Endothelial cell of umbilical vein (primary cell): ENCODE measurements around the gene ESYT2. TPM values are rescaled to one million over a fixed set of nuclear protein-coding genes. Genes with fewer than 3 reads are reported as not detected.
A peak's percentile ranks its signal among the peaks of the same experiment; 100 is the strongest.

Experiments
- BruUV-seq: library from RNA; stranded (reverse); fragments of 400-500 nt; replicated peaks from 2 replicates; lab custom pipeline; 2021; lab: Mats Ljungman, UMichigan
- CTCF ChIA-PET: fragments of 300-600, 350-600 bp; sonication (Branson Sonifier 250); formaldehyde crosslinking; loops from one replicate; lab custom pipeline; 2021; ENCODE audit warnings: antibody characterized with exemption, inconsistent platforms; lab: Charles Lee
- POLR2A ChIA-PET: fragments of 300-600, 350-600 bp; sonication (Branson Sonifier 250); formaldehyde crosslinking; loops from one replicate; lab custom pipeline; 2021; ENCODE audit warnings: antibody characterized with exemption, inconsistent platforms; lab: Charles Lee
- DNase-seq: peaks from one replicate; pipeline ENCODE4 v3.0.0-alpha.2; 2011; ENCODE audit warnings: low read depth, low spot score
- FAIRE-seq: peaks from 2 replicates; lab custom pipeline; 2011; peaks lifted over from hg19 to GRCh38; lab: Jason Lieb, UNC
- H2AFZ ChIP-seq: 2 replicates; pipeline ENCODE4 v1.6.0; 2012; ENCODE audit warnings: low read depth, low read length, control low read depth, inconsistent platforms
- H3K27ac ChIP-seq: 2 replicates; pipeline ENCODE4 v1.5.1; 2011; ENCODE audit warnings: low read depth, mild to moderate bottlenecking, control low read depth, low read length, moderate library complexity; ENCODE audit not compliant: insufficient read depth
- H3K27me3 ChIP-seq, 2 experiments: 2 replicates each; pipeline versions ENCODE4 v1.6.0 to v1.6.1; 2011; ENCODE audit warnings: low read length in 2 of 2, mixed read lengths in 1 of 2; ENCODE audit not compliant: control insufficient read depth in 2 of 2, insufficient read depth in 2 of 2
- H3K36me3 ChIP-seq, 2 experiments: 2 replicates in 1 of 2; 3 replicates in 1 of 2; pipeline ENCODE4 v1.5.1; 2011; ENCODE audit warnings: low read length in 2 of 2, mild to moderate bottlenecking in 1 of 2, moderate library complexity in 1 of 2; ENCODE audit not compliant: control insufficient read depth in 2 of 2, insufficient read depth in 2 of 2; ENCODE audit errors: extremely low read depth in 1 of 2
- H3K4me1 ChIP-seq: 3 replicates; pipeline ENCODE4 v1.5.1; 2011; ENCODE audit warnings: mild to moderate bottlenecking, low read length; ENCODE audit not compliant: control insufficient read depth, insufficient read depth; ENCODE audit errors: extremely low read depth
- H3K4me2 ChIP-seq: 2 replicates; pipeline ENCODE4 v1.6.1; 2011; ENCODE audit warnings: low read length, control low read depth, mixed read lengths; ENCODE audit not compliant: insufficient read depth
- H3K4me3 ChIP-seq, 3 experiments: fragments of 200-600 bp in 1 of 3; sonication (generic), shearing (Covaris generic) in 1 of 3; replicated peaks in 1 of 3; 2 replicates each; pipeline ENCODE4 v1.5.1; 2011 to 2016; ENCODE audit warnings: control low read depth in 3 of 3, low read length in 3 of 3, mild to moderate bottlenecking in 2 of 3, inconsistent platforms in 1 of 3, low read depth in 1 of 3, moderate library complexity in 1 of 3; ENCODE audit not compliant: insufficient read depth in 1 of 3
- H3K79me2 ChIP-seq: 2 replicates; pipeline ENCODE4 v1.6.0; 2012; ENCODE audit warnings: low read length, inconsistent platforms; ENCODE audit not compliant: control insufficient read depth, insufficient read depth
- H3K9ac ChIP-seq: replicated peaks from 2 replicates; pipeline ENCODE3; 2011; ENCODE audit warnings: low read length, control low read depth; ENCODE audit not compliant: insufficient read depth; ENCODE audit errors: extremely low read depth
- H3K9me1 ChIP-seq: replicated peaks from 3 replicates; pipeline ENCODE4 v1.6.0; 2011; ENCODE audit warnings: mild to moderate bottlenecking, low read length; ENCODE audit not compliant: control insufficient read depth, insufficient read depth; ENCODE audit errors: extremely low read depth
- H3K9me3 ChIP-seq: replicated peaks from 2 replicates; pipeline ENCODE4 v1.5.1; 2012; ENCODE audit warnings: low read length, inconsistent platforms; ENCODE audit not compliant: control insufficient read depth, insufficient read depth
- H4K20me1 ChIP-seq: replicated peaks from 2 replicates; pipeline ENCODE3; 2011; ENCODE audit warnings: mild to moderate bottlenecking, low read length; ENCODE audit not compliant: control insufficient read depth, insufficient read depth; ENCODE audit errors: extremely low read depth
- EZH2 ChIP-seq: IDR thresholded peaks from 2 replicates; pipeline ENCODE4 v1.6.1; 2012; ENCODE audit warnings: borderline replicate concordance, low read depth, mild to moderate bottlenecking, moderate library complexity, low read length, inconsistent platforms; ENCODE audit not compliant: severe bottlenecking
- GATA2 ChIP-seq: IDR thresholded peaks from 2 replicates; pipeline ENCODE4 v1.7.0; 2011; ENCODE audit warnings: low read depth, mild to moderate bottlenecking, moderate library complexity, mixed read lengths, low read length; ENCODE audit not compliant: insufficient read length, insufficient read depth
- JUN ChIP-seq: IDR thresholded peaks from 2 replicates; pipeline ENCODE4 v1.6.1; 2011; ENCODE audit warnings: borderline replicate concordance, low read depth; ENCODE audit not compliant: insufficient read length, insufficient read depth
- POLR2A ChIP-seq: IDR thresholded peaks from 2 replicates; pipeline ENCODE4 v1.6.1; 2012; ENCODE audit warnings: low read depth, mild to moderate bottlenecking, control low read depth, low read length
- POLR2AphosphoS5 ChIP-seq: IDR thresholded peaks from 2 replicates; pipeline ENCODE4 v1.6.1; 2012; ENCODE audit warnings: low read depth, mild to moderate bottlenecking, control low read depth, low read length, moderate library complexity; ENCODE audit not compliant: insufficient read depth
- dilution Hi-C: fragments of 300-500 bp; cut with MboI; formaldehyde crosslinking; loops from one replicate; pipeline ENCODE4 v1.15.0; 2019; ENCODE audit warnings: low sequenced_read_pairs; ENCODE audit not compliant: extremely low pct_ligation_motif_present
- intact Hi-C: fragments of 100-400 bp; cut with micrococcal nuclease; formaldehyde crosslinking; loops from one replicate; pipeline ENCODE4 v1.10.0; 2022
- polyA plus RNA-seq, 4 experiments: library from polyadenylated mRNA; depleted of rRNA in 3 of 4; stranded (reverse) in 3 of 4; unstranded in 1 of 4; fragments of >200 nt; gene quantifications; 2 replicates each; pipeline versions ENCODE4 v1.2.1 to v1.2.3, GENCODE V29; 2011 to 2012; ENCODE audit warnings: missing spikeins in 1 of 4
- total RNA-seq: library from RNA; stranded (reverse); gene quantifications from 2 replicates; pipeline ENCODE4 v1.2.3, GENCODE V29; 2021
- TF ChIP-seq, protein P1 (sequence below), 2 donors: IDR thresholded peaks; 1 replicate in 1 of 2; 2 replicates in 1 of 2; pipeline ENCODE4 v1.5.1; 2011; ENCODE audit warnings: low read length in 2 of 2, mild to moderate bottlenecking in 2 of 2, moderate library complexity in 2 of 2, control low read depth in 1 of 2, inconsistent platforms in 1 of 2, low read depth in 1 of 2; ENCODE audit not compliant: insufficient read depth in 1 of 2; ENCODE audit errors: extremely low read depth in 1 of 2

The ESYT2 gene
- total and polyA plus RNA-seq, 2 donors (not counting 3 experiments of a cell fraction or from before 2014, with no cell fraction given): 18.8 to 46.6 TPM

DNA sequence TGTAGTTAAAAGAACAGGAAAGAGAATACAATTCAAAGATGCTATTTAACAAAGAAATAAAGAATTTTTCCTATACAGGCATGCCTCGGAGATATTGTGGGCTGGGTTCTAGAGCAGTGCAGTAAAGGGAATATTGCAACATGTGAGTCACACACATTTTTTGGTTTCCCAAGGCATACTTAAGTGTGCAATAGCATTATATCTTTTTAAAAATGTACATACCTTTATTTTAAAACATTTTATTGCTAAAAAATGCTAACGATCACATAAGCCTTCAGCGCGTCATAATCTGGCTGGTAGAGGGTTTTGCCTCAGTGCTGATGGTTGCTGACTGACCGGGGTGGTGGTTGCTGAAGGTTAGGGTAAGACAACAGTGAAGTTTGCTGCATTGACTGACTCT is 54.4 kb downstream of the ESYT2 start:
- no peak overlapping the region for H3K4me3 ChIP-seq
- DNase-seq (no peak), FAIRE-seq (no peak)
- H3K27ac ChIP-seq: no peak overlapping the region
- ChIA-PET POLR2A (no interaction called here), CTCF (no interaction called here)
- no peaks in the 10 kb centered on the region for H3K79me2 ChIP-seq
- H2AFZ ChIP-seq: no peak overlapping the region
- no TSS peak for BruUV-seq
- intact Hi-C loops (no loop called here), dilution Hi-C loops (no loop called here)
- no peaks in the 10 kb centered on the region for H3K27me3 ChIP-seq
- no peaks in the 10 kb centered on the region for H3K9me1 ChIP-seq
- H3K9me3 ChIP-seq: no peaks in the 10 kb centered on the region
- H3K36me3 ChIP-seq: peaks cover 0 to 6% of the 10 kb centered on the region in 2 experiments
- no peaks in the 10 kb centered on the region for H3K4me1 ChIP-seq
- no peak overlapping the region for H3K9ac ChIP-seq
- TF ChIP-seq EZH2: no peak
- no peak for TF ChIP-seq GATA2
- no peak for TF ChIP-seq POLR2AphosphoS5
- H3K4me2 ChIP-seq: no peak overlapping the region
- no peaks in the 10 kb centered on the region for H4K20me1 ChIP-seq

DNA sequence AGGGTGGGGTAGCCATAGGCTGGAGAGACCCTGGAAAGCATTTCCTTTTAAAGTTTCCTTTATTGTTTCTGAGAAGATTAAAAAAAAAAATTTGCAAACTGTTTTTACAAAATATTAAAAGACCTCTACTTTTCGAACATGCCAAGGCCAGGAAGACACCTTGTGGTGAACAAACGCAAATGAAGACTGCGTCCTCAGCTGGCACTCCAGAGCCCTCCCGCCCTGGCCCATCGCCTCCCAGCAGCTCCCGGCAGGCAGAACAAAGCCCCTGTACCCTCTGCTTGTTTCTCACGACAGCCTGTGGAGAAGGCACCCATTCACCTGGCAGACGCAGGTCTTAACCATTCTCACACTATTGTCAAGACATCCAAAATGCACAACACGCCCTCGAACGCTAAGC is 56.4 kb downstream of the ESYT2 start:
- H2AFZ ChIP-seq: no peak overlapping the region
- no peaks in the 10 kb centered on the region for H3K9me3 ChIP-seq
- peaks cover 0 to 6% of the 10 kb centered on the region in 2 experiments for H3K36me3 ChIP-seq
- POLR2A ChIA-PET: no interaction called here
- intact Hi-C loops (loop anchor here (1.0 kb wide), 1 partner anchor 77 kb away; no protein-coding TSS in a partner anchor), dilution Hi-C loops (no loop called here)
- no peaks in the 10 kb centered on the region for H3K79me2 ChIP-seq
- H3K9me1 ChIP-seq: no peaks in the 10 kb centered on the region
- CTCF ChIA-PET: interaction anchor here (0.8 to 1.3 kb wide), 2 partner anchors 73 to 77 kb away, joined by 3 to 7 read pairs; no protein-coding TSS in a partner anchor
- DNase-seq (no peak), FAIRE-seq (no peak)
- BruUV-seq: no TSS peak
- H3K4me2 ChIP-seq: no peak overlapping the region
- no peaks in the 10 kb centered on the region for H3K4me1 ChIP-seq
- no peaks in the 10 kb centered on the region for H4K20me1 ChIP-seq
- H3K9ac ChIP-seq: no peak overlapping the region
- H3K4me3 ChIP-seq: no peak overlapping the region
- no peak overlapping the region for H3K27ac ChIP-seq
- H3K27me3 ChIP-seq: no peaks in the 10 kb centered on the region
- TF ChIP-seq GATA2 (no peak), POLR2A (no peak), EZH2 (no peak), JUN (no peak)
- TF ChIP-seq, protein P1, sequence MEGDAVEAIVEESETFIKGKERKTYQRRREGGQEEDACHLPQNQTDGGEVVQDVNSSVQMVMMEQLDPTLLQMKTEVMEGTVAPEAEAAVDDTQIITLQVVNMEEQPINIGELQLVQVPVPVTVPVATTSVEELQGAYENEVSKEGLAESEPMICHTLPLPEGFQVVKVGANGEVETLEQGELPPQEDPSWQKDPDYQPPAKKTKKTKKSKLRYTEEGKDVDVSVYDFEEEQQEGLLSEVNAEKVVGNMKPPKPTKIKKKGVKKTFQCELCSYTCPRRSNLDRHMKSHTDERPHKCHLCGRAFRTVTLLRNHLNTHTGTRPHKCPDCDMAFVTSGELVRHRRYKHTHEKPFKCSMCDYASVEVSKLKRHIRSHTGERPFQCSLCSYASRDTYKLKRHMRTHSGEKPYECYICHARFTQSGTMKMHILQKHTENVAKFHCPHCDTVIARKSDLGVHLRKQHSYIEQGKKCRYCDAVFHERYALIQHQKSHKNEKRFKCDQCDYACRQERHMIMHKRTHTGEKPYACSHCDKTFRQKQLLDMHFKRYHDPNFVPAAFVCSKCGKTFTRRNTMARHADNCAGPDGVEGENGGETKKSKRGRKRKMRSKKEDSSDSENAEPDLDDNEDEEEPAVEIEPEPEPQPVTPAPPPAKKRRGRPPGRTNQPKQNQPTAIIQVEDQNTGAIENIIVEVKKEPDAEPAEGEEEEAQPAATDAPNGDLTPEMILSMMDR (IDR thresholded peaks at IDR 0.05; ENCODE audit: extremely low read depth in 1 of 2, insufficient read depth in 1 of 2, low read depth in 1 of 2, low read length in 2 of 2): peak in 1 of 2 donors; percentile 30
